DND-41 (cell line): Measurements from ENCODE around the gene AUTS2.

ENCODE experiments used
- ATAC-seq: fragments of 200-7000 bp; cut with Tn5 transposase; 3 replicates; pipeline ENCODE4 v1.9.1; 2021; ENCODE audit warnings: low read depth; ENCODE audit not compliant: insufficient read depth
- DNase-seq: peaks from one replicate; pipeline ENCODE4 v3.0.0-alpha.2; 2020
- H2AFZ ChIP-seq: 2 replicates; pipeline ENCODE4 v1.6.0; 2012; ENCODE audit warnings: low read depth, low read length
- H3K27ac ChIP-seq: 2 replicates; pipeline ENCODE4 v1.5.1; 2012; ENCODE audit warnings: low read length, inconsistent platforms
- H3K27me3 ChIP-seq: fragments of 200-600 bp; sonication (generic); 2 replicates; pipeline ENCODE4 v1.6.0; 2012; ENCODE audit warnings: low read length, mild to moderate bottlenecking, inconsistent platforms; ENCODE audit not compliant: insufficient read depth, poor library complexity
- H3K36me3 ChIP-seq: 2 replicates; pipeline ENCODE4 v1.5.1; 2012; ENCODE audit warnings: low read length, inconsistent platforms; ENCODE audit not compliant: insufficient read depth
- H3K4me1 ChIP-seq: 2 replicates; pipeline ENCODE4 v1.5.1; 2012; ENCODE audit warnings: mild to moderate bottlenecking, low read length; ENCODE audit not compliant: insufficient read depth
- H3K4me2 ChIP-seq: 2 replicates; pipeline ENCODE4 v1.6.0; 2012; ENCODE audit warnings: mild to moderate bottlenecking, moderate library complexity, low read length, inconsistent platforms; ENCODE audit not compliant: insufficient read depth
- H3K4me3 ChIP-seq, 2 experiments: fragments of 200-600 bp in 1 of 2; shearing (Covaris generic) in 1 of 2; 2 replicates each; pipeline ENCODE4 v1.5.1; 2012 to 2016; ENCODE audit warnings: inconsistent platforms in 2 of 2, low read length in 2 of 2, mild to moderate bottlenecking in 2 of 2, low read depth in 1 of 2, moderate library complexity in 1 of 2
- H3K79me2 ChIP-seq: 2 replicates; pipeline ENCODE4 v1.6.0; 2012; ENCODE audit warnings: low read length, inconsistent platforms; ENCODE audit not compliant: insufficient read depth
- H3K9ac ChIP-seq: 2 replicates; pipeline ENCODE4 v1.6.0; 2012; ENCODE audit warnings: low read depth, mild to moderate bottlenecking, inconsistent platforms, low read length, moderate library complexity
- H3K9me3 ChIP-seq: 2 replicates; pipeline ENCODE4 v1.5.1; 2012; ENCODE audit warnings: low read length, moderate library complexity, mild to moderate bottlenecking, inconsistent platforms; ENCODE audit not compliant: insufficient read depth, severe bottlenecking
- H4K20me1 ChIP-seq: 2 replicates; pipeline ENCODE4 v1.6.0; 2012; ENCODE audit warnings: low read length; ENCODE audit not compliant: insufficient read depth
- EZH2 ChIP-seq: IDR thresholded peaks from 3 replicates; pipeline ENCODE4 v1.6.1; 2012; ENCODE audit warnings: borderline replicate concordance, low read depth, mild to moderate bottlenecking, moderate library complexity, low read length, inconsistent platforms; ENCODE audit not compliant: severe bottlenecking
- TF ChIP-seq, protein P1 (sequence below): IDR thresholded peaks from 2 replicates; pipeline ENCODE4 v1.5.1; 2012; ENCODE audit warnings: borderline replicate concordance, low read length, moderate library complexity, mild to moderate bottlenecking; ENCODE audit not compliant: poor library complexity, severe bottlenecking; ENCODE audit errors: extremely low read depth

The AUTS2 gene

DNA sequence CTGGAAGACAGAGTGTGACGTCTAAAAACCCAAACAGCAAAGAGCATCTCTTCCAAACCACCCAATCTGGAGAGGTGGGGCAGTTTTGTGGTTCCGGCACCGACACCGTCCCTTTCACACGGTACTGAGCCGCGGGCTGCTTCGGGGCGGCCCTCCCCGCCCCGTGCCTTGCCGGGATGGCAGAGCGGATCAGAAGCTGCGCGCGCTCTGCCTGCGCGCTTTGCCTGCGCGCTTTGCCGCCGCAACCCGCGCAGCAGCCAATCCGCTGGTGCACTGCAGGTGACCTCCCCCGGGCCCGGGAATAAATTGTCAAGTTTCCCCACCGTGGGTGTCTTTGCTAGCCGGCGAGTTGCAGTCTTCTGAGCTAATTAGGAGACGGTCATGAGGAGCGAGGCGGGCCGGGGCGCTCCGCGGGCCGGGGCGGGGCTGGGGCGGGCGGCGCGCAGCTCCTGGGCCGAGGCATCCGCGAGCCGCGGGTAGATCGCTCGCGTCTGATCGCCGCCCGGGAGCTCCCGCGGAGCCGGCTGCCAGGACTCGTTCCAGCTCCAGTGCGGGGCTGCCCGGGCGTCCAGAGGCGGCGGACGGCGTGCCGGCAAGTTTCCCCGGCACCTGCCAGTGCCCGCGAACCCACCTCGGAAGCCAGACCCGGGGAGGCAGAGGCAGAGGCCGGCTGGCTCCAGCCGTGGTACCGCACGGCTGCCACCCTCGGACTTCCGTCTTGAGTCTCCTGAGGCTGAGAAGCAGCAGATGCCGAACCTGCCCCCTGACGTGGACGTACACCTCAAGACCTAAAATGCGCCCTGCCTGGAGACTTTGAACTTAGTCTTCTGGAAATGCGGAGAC, 997.7 kb downstream of the AUTS2 start:
- no peak overlapping the region for H2AFZ ChIP-seq
- H3K36me3 ChIP-seq = no peaks in the 10 kb centered on the region
- no peak overlapping the region for H3K9ac ChIP-seq
- H3K4me3 ChIP-seq = no peak overlapping the region
- no peaks in the 10 kb centered on the region for H3K4me1 ChIP-seq
- H3K79me2 ChIP-seq = no peaks in the 10 kb centered on the region
- no peak overlapping the region for H3K4me2 ChIP-seq
- no peaks in the 10 kb centered on the region for H4K20me1 ChIP-seq
- no peak for DNase-seq
- no peak overlapping the region for H3K27ac ChIP-seq
- no peaks in the 10 kb centered on the region for H3K27me3 ChIP-seq
- H3K9me3 ChIP-seq = peaks cover 5% of the 10 kb centered on the region
- no peak for TF ChIP-seq EZH2
- TF ChIP-seq, protein P1, sequence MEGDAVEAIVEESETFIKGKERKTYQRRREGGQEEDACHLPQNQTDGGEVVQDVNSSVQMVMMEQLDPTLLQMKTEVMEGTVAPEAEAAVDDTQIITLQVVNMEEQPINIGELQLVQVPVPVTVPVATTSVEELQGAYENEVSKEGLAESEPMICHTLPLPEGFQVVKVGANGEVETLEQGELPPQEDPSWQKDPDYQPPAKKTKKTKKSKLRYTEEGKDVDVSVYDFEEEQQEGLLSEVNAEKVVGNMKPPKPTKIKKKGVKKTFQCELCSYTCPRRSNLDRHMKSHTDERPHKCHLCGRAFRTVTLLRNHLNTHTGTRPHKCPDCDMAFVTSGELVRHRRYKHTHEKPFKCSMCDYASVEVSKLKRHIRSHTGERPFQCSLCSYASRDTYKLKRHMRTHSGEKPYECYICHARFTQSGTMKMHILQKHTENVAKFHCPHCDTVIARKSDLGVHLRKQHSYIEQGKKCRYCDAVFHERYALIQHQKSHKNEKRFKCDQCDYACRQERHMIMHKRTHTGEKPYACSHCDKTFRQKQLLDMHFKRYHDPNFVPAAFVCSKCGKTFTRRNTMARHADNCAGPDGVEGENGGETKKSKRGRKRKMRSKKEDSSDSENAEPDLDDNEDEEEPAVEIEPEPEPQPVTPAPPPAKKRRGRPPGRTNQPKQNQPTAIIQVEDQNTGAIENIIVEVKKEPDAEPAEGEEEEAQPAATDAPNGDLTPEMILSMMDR = no peak
- ATAC-seq = no peak

DNA sequence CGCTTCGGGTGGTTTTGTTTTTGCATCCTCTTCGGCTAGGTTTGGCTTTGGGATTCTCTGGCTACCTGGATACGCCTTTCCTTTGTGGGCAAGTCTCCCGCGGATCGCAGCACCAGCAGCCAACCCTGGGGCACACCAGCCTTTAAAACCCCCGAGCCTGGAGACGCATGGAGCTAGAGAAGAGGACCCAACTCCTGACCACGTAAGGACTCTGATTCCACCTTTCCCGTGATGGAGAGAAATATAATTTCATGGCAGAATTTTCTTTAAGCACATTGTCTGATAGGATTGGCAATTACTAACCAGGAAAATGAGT, 998.3 kb downstream of the AUTS2 start:
- Histone ChIP-seq H3K9ac (no peak overlapping the region), H3K9me3 (peaks cover 7% of the 10 kb centered on the region), H3K27me3 (no peaks in the 10 kb centered on the region), H3K4me1 (no peaks in the 10 kb centered on the region), H2AFZ (no peak overlapping the region), H3K4me2 (no peak overlapping the region), H4K20me1 (no peaks in the 10 kb centered on the region), H3K79me2 (no peaks in the 10 kb centered on the region), H3K36me3 (no peaks in the 10 kb centered on the region), H3K4me3 (no peak overlapping the region), H3K27ac (no peak overlapping the region)
- no peak for ATAC-seq
- no peak for DNase-seq
- TF ChIP-seq EZH2 = no peak
- TF ChIP-seq, protein P1 = no peak

DNA sequence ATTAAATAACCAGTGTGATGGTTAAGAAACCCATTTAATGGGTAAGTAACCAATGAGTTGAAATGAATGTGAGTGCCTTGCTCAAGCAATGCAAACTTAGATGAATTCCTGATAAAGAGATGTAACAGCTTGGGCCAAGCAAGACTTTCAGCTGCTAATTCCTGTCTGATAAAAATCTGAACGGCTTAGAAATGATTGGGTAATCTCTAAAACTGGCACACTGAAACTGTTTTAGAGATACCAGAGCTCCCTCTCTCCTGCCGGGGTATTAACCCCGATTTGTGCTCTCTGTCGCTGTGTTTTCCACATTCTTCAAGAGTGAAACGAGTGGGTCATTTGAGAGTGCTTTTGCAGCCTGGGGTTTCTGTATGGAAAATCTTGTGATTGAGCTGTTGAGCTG, 998.8 kb downstream of the AUTS2 start:
- no peaks in the 10 kb centered on the region for H3K79me2 ChIP-seq
- H3K27me3 ChIP-seq = no peaks in the 10 kb centered on the region
- H4K20me1 ChIP-seq = no peaks in the 10 kb centered on the region
- no peak overlapping the region for H3K4me2 ChIP-seq
- peaks cover 7% of the 10 kb centered on the region for H3K9me3 ChIP-seq
- H2AFZ ChIP-seq = no peak overlapping the region
- H3K4me1 ChIP-seq = no peaks in the 10 kb centered on the region
- no peak overlapping the region for H3K27ac ChIP-seq
- ATAC-seq = no peak
- TF ChIP-seq EZH2 = no peak
- TF ChIP-seq, protein P1 = no peak
- DNase-seq = no peak
- H3K9ac ChIP-seq = no peak overlapping the region
- H3K4me3 ChIP-seq = no peak overlapping the region
- H3K36me3 ChIP-seq = no peaks in the 10 kb centered on the region
